OCI-LY1 (cell line): ENCODE results near the gene RPS14.

Experiments used
- EZH2 ChIP-seq: fragments of 200-600 bp; sonication (generic), shearing (Covaris generic); IDR thresholded peaks from 2 replicates; pipeline ENCODE4 v1.8.0; 2017; ENCODE audit warnings: borderline replicate concordance, mixed run types, mild to moderate bottlenecking, antibody characterized with exemption, low read length, moderate library complexity, mixed read lengths
- TF ChIP-seq, protein P1 (sequence below): fragments of 200-600 bp; sonication (generic), shearing (Covaris generic); IDR thresholded peaks from 2 replicates; pipeline ENCODE4 v1.5.1; 2017; ENCODE audit warnings: mild to moderate bottlenecking, antibody characterized with exemption, low read length, moderate library complexity, mixed read lengths

DNA sequence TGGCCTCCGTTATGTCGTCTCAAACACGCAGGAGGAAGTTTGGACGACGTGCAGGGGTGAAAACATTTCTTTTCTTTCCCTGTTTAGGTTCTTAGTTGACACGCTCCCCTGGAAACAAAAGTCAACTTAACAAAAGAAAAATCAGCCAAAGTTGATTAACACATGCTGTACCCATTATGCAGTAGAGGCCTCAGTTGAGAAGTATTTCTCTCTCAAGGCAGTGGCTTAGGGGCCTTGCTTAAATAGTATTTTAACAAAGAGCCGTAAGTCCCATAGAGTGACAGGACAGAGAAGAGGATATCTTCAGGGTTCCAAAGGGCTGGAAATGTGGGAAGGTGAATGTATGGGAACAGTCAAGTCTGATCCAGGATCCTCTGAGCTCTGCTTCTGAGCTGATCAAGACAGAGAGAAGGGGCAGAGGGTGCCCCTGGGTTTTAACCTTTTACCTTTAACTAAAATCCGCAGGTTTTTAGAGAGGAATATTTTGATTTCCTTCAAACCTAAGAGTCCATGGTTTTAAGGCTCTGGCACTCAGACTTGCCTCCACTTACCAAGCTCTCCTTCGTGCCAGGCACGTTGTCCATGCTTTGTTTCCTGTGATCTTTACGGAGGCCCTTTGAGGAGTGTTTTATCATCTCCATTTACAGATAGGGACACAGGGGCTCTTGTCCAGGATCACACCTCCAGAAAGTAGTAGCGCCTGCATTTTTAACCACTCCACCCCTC is 36.2 kb downstream of the RPS14 start:
- TF ChIP-seq, protein P1, sequence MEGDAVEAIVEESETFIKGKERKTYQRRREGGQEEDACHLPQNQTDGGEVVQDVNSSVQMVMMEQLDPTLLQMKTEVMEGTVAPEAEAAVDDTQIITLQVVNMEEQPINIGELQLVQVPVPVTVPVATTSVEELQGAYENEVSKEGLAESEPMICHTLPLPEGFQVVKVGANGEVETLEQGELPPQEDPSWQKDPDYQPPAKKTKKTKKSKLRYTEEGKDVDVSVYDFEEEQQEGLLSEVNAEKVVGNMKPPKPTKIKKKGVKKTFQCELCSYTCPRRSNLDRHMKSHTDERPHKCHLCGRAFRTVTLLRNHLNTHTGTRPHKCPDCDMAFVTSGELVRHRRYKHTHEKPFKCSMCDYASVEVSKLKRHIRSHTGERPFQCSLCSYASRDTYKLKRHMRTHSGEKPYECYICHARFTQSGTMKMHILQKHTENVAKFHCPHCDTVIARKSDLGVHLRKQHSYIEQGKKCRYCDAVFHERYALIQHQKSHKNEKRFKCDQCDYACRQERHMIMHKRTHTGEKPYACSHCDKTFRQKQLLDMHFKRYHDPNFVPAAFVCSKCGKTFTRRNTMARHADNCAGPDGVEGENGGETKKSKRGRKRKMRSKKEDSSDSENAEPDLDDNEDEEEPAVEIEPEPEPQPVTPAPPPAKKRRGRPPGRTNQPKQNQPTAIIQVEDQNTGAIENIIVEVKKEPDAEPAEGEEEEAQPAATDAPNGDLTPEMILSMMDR: no peak
- no peak for TF ChIP-seq EZH2
